NCI-H1694 treated with DMSO at 0.1 percent for 48 hours (cell line): Measurements from ENCODE around the gene ZKSCAN3.
A peak's percentile ranks its signal among the peaks of the same experiment; 100 is the strongest.
"Not testable (repeated sequence)": the region's sequence is repeated elsewhere in the genome, so short reads cannot be mapped to it uniquely, and the experiment has no call there.

Source experiments
- DNase-seq: peaks from one replicate; lab custom pipeline; 2025; lab: John Stamatoyannopoulos, UW

ZKSCAN3 gene

GRCh38 chr6:28377879-28378278, 28.1 kb downstream of the ZKSCAN3 start:
- no peak for DNase-seq

DNA sequence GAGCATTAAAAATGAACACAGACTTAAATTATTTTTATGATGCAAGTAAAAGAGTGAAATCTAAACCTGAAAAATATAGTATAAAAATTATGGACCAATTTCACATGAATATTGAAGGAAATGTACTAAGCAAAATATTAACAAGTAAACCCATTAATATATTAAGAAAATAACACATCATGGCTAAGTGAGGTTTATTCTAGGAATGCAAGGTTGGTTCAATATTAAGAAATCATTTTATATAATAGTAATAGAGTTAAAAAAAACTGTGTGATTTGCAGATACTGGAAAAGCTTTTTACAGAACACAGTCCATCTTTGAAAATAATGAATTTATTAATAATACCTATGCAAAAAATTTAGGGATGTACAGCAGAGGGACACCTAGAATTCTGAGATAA, 28.9 kb downstream of the ZKSCAN3 start:
- no peak for DNase-seq

DNA sequence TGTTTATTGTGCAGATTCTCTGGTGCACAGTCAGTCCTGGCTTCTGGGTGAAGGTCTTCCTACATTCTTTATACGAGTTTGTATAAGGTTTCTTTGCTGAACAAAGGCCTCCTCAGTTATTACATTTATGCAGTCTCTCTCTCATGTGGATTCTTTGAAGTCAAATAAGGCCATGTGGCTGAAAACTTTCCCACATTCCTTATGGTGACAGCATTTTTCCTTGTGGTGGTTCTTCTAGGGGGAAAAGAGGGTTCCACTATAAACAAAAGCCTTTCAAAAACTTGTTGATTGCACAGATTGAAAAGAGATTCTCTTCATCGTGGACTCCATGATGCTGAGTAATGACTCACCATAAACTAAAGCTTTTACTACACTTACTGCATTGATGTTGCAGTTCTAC, 30.6 kb downstream of the ZKSCAN3 start:
- no peak for DNase-seq

GRCh38 chr6:28383235-28384142, 33.7 kb downstream of the ZKSCAN3 start:
- no peak for DNase-seq

DNA sequence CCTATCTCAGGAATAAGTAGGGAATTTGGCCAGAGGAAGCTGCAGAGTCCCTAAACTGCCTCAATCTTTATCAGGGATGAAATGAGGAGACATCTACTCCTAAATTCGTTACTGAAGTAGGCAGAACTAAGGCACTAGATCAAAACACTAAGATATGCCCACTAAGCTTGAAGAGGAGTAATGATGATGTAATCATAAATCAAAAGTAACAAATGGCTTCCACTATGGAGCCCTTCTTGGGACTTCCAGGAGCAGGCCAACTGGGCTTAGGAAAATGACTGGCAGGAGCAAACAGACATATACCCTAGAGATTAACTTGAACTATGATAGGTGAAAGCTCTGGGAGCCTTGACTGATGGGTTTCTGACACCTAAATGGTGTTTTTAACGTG, 34.4 kb downstream of the ZKSCAN3 start:
- no peak for DNase-seq

- no peak for DNase-seq
Observed at GRCh38 chr6:28390688-28391087, 40.9 kb downstream of the ZKSCAN3 start.

DNA sequence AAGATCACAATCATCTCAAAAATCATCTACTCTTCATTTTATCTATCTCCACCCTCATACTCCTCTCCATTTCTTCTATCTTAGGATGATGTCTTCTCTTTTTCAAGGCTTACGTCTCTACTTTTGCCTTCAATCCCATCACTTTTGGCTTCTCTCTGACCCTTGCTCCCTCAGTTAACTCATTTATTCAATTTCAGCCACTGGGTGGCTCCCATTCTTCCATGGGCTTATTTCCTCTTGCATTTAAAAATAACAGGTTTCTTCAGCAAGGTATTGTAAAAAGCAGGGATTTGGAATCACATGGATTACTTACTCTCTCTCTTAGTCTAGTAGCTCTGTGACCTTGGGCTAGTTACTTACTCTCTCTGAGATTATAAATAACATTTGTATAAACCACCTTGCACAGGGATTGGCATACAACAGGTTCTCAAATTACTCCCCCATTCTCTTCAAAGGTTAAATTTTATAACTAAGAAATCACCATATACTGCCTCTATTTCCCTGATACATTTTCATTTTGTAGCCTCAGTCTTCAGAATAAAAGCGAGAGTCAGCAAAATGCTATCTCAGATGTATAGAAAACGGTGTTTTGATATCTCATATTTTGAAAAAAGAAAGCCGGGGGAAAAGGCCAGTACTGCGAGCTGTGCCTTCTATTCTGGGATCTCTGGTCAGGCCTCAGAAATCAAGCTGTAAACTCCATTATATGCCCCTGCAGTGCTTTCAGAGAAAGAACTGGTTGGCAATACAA, 44.3 kb downstream of the ZKSCAN3 start:
- DNase-seq = no peak

- no peak for DNase-seq
Observed at GRCh38 chr6:28395918-28396317, 46.2 kb downstream of the ZKSCAN3 start.

GRCh38 chr6:28399350-28400121, 49.8 kb downstream of the ZKSCAN3 start, which contains the start of gene ZSCAN12:
Gene ZSCAN12 (minus strand): TSS chr6:28399747. CDS start chr6:28398405, 1,342 bp downstream.
- peak; percentile 82 for DNase-seq

- no peak for DNase-seq
Observed at GRCh38 chr6:28400122-28400451, 50.3 kb downstream of the ZKSCAN3 start.

DNA sequence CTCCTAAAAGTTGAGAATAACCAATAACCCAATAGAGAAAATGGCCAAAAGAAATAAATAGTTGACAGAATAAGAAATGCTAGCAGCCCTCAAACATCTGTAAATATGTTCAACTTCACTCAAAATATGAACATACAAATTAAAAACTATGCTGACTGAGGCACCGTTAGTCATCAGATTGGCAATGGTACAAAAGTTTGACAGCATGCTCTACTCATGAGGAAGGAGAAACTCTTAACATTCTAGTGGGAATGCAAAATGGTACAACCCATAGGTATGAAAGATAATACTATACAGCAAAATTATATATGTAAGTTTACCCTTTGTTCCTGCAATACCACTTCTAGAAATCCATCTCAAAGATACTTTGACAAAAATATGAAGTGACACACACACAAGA, 51.4 kb downstream of the ZKSCAN3 start:
- DNase-seq = no peak

GRCh38 chr6:28402197-28402596, 52.5 kb downstream of the ZKSCAN3 start:
- no peak for DNase-seq

DNA sequence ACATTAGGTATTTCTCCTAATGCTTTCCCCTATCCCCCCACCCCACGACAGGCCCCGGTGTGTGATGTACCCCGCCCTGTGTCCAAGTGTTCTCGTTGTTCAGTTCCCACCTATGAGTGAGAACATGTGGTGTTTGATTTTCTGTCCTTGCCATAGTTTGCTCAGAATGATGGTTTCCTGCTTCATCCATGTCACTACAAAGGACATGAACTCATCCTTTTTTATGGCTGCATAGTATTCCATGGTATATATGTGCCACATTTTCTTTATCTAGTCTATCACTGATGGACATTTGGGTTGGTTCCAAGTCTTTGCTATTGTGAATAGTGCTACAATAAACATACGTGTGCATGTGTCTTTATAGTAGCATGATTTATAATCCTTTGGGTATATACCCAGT, 54.2 kb downstream of the ZKSCAN3 start:
- DNase-seq = not testable (repeated sequence)

GRCh38 chr6:28407401-28407800, 57.7 kb downstream of the ZKSCAN3 start:
- DNase-seq = no peak

DNA sequence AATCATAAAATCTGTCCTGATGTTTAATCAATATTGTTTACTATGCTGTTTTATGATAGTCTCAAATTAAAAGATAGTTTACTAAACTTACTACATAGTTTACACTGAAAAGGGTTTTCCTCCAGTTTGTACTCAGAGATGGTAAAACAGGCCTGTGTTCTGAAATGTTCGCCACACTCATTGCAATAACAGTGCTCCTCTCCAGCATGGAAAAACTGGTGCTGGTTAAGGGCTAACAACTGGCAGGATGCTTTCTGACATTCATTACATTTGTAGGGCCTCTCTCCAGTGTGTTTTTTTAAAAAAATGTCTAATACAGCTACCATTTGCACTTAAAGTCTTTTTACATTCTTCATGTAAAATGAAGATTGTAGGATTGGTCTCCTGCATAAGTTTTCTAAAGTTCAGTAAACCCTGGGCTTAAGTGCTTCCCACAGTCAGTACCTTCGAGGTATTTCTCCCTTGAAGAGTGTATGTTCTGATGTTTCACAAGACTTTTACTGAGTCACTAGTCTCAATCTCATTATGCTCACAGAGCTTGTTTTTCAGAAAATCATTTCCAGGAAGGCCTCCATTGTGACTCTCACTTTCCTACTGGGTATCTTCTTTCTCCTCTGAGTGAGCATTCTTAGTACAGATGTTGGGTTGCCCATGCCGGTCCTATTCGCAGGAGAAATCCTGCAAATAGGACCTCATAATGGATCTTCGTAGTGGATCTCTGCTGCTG, 58.5 kb downstream of the ZKSCAN3 start:
- no peak for DNase-seq

- DNase-seq = no peak
Observed at GRCh38 chr6:28410767-28411166, 61.0 kb downstream of the ZKSCAN3 start.

DNA sequence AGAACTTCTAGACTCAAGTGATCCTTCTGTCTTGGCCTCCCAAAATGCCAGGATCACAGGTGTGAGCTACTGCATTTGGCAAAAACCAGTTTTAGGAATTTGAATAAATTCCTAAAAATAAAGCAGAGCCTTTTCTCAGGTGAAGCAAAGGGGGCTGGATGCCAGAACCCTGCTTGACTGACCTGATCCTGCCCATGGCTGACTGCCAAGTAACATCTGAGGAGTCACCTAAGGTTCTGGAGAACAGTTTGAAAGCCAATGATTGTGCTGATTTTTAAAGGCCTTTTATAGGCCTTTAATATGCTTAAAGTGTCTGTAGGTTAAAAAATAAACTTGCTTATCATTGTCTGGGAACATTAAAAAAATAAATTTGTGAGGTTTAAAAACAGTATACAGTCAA, 63.9 kb downstream of the ZKSCAN3 start:
- DNase-seq = no peak
